ENCODE data around the gene MYO3B.
"Not testable (repeated sequence)": the region's sequence is repeated elsewhere in the genome, so short reads cannot be mapped to it uniquely, and the experiment has no call there.

The MYO3B gene

DNA sequence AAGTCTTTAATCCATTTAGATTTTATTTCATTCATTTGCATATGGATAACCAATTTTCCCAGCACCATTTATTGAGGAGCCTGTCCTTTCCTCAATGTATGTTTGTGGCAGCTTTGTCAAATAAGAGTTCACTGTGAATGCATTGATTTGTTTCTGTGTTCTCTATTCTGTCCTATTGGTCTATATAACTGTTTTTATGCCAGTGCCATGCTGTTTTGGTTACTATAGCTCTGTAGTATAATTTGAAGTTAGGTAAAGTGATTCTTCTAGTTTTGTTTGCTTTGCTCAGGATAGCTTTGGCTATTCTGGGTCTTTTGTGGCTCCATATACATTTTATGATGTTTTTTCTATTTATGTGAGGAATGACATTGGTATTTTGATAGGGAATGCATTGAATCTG lies 7.4 kb downstream of the MYO3B start:
- peaks cover 29% of the 10 kb centered on the region for H3K9me3 Mint-ChIP-seq
- no peaks in the 10 kb centered on the region for H3K27me3 Mint-ChIP-seq
- no peaks in the 10 kb centered on the region for H3K36me3 Mint-ChIP-seq (ENCODE audit: low read depth)
- no peak overlapping the region for H3K4me3 Mint-ChIP-seq
- H3K4me1 Mint-ChIP-seq (ENCODE audit: low read depth) = no peaks in the 10 kb centered on the region
- H3K27ac Mint-ChIP-seq = no peak overlapping the region

DNA sequence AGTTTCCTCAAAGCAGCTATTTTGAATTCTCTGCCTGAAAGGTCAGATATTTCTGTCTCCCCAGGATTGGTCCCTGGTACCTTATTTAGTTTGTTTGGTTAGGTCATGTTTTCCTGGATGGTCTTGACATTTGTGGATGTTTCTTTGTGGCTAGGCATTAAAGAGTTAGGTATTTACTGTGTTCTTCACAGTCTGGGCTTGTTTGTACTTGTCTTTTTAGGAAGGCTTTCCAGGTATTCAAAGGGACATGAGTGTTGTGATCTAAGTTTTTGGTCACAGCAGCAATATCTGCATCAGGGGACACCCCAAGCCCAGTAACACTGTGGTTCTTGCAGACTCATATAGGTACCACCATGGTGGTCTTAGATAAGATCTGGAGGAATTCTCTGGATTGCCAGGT lies 11.8 kb downstream of the MYO3B start:
- Mint-ChIP-seq H3K27me3 (peaks cover 6% of the 10 kb centered on the region), H3K36me3 (ENCODE audit: low read depth) (no peaks in the 10 kb centered on the region), H3K9me3 (peaks cover 29% of the 10 kb centered on the region), H3K27ac (no peak overlapping the region), H3K4me3 (no peak overlapping the region), H3K4me1 (ENCODE audit: low read depth) (no peaks in the 10 kb centered on the region)

DNA sequence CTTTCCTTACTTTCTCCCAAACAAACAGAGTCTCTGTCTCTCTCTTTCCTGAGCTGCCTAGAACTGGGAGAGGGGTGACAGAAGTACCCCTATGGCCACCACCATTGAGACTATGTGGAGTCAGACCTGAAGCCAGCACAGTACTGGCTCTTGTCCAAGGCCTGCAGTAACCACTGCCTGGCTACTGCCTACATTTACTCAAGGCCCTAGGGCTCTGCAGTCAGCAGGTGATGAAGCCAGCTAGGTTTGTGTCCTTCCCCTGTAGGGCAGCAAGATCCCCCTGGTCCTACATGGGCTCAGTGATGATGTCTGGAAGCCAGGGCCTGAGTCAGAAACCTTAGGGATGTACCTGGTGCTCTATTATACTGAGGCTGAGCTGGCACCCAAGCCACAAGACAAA lies 12.2 kb downstream of the MYO3B start:
- Mint-ChIP-seq H3K27me3 (peaks cover 6% of the 10 kb centered on the region), H3K4me1 (ENCODE audit: low read depth) (no peaks in the 10 kb centered on the region), H3K9me3 (peaks cover 26% of the 10 kb centered on the region), H3K27ac (no peak overlapping the region), H3K4me3 (no peak overlapping the region), H3K36me3 (ENCODE audit: low read depth) (no peaks in the 10 kb centered on the region)

DNA sequence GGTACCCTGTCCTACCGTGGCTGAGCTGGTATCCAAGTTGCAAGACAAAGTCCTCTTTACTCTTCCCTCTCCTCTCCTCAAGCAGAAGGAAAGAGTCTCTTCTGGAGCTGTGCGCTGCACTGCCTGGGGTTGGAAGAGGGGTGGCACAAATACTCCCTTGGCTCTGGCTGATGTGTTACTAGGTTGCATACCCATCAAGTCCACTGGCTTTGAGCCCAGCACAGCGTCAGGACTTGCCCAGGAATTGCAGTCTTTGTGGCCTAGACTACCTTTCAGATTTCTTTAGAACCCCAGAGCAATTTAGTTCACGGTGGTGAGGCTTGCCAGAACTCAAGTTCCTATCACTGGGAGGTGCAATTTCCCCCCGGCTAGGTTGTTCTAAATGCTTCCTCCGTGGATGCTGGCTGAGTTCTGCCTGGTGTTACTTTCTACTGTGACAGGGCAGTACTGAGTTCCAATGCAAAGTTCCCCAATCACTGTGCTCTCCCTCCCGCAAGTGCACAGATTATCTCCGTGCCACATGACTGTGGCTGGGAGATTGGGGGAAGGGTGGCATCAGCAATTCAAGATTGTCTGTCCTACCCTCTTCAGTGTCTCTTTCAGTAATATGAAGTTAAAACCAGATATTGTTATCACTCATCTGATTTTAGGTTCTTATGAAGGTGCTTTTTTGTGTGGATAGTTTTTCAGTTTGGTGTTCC lies 13.4 kb downstream of the MYO3B start:
- no peak overlapping the region for H3K4me3 Mint-ChIP-seq
- no peak overlapping the region for H3K27ac Mint-ChIP-seq
- no peaks in the 10 kb centered on the region for H3K4me1 Mint-ChIP-seq (ENCODE audit: low read depth)
- no peaks in the 10 kb centered on the region for H3K36me3 Mint-ChIP-seq (ENCODE audit: low read depth)
- H3K9me3 Mint-ChIP-seq = peaks cover 19% of the 10 kb centered on the region
- peaks cover 6% of the 10 kb centered on the region for H3K27me3 Mint-ChIP-seq

DNA sequence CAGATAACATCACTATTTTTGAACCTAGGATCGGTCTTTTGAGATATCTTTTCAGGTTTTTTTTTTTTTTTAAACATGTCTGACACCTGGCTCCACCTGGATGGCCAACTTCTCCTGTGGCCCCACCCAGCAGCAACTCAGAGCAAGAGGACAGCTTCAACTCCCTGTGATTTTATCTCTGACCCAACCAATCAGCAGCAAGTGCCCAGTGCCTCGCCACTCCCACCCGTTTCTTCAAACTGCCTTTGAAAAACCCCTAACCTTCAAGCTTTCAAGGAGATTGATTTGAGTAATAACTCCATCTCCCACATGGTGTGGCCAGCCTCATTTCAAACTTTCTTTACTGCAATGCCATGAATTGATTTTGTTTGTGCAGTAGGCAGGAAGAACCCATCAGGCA lies 19.0 kb downstream of the MYO3B start:
- no peak overlapping the region for H3K4me3 Mint-ChIP-seq
- H3K36me3 Mint-ChIP-seq (ENCODE audit: low read depth) = no peaks in the 10 kb centered on the region
- H3K4me1 Mint-ChIP-seq (ENCODE audit: low read depth) = no peaks in the 10 kb centered on the region
- H3K9me3 Mint-ChIP-seq = no peaks in the 10 kb centered on the region
- H3K27ac Mint-ChIP-seq = no peak overlapping the region
- H3K27me3 Mint-ChIP-seq = peaks cover 26% of the 10 kb centered on the region

DNA sequence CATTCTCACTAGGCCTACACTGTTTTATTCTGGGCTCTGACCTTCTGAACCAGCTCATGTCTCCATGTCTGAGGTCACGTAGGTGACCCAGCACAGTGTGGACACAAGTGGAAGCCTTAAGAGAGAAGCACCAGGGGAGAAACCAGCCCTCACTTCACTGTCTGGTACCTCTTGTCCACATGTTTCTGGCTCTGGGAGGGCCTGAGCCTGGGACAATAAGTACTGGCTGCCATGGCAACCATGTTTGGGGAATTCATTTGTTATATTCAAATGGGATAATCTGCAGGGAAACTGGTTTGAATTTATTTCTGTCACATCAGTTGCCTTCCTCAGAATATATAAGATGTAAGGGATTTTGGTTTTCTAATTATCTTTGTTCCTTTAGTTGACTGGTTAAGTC lies 23.3 kb downstream of the MYO3B start:
- H3K4me3 Mint-ChIP-seq = no peak overlapping the region
- peaks cover 25% of the 10 kb centered on the region for H3K27me3 Mint-ChIP-seq
- no peaks in the 10 kb centered on the region for H3K9me3 Mint-ChIP-seq
- no peaks in the 10 kb centered on the region for H3K36me3 Mint-ChIP-seq (ENCODE audit: low read depth)
- no peaks in the 10 kb centered on the region for H3K4me1 Mint-ChIP-seq (ENCODE audit: low read depth)
- no peak overlapping the region for H3K27ac Mint-ChIP-seq

DNA sequence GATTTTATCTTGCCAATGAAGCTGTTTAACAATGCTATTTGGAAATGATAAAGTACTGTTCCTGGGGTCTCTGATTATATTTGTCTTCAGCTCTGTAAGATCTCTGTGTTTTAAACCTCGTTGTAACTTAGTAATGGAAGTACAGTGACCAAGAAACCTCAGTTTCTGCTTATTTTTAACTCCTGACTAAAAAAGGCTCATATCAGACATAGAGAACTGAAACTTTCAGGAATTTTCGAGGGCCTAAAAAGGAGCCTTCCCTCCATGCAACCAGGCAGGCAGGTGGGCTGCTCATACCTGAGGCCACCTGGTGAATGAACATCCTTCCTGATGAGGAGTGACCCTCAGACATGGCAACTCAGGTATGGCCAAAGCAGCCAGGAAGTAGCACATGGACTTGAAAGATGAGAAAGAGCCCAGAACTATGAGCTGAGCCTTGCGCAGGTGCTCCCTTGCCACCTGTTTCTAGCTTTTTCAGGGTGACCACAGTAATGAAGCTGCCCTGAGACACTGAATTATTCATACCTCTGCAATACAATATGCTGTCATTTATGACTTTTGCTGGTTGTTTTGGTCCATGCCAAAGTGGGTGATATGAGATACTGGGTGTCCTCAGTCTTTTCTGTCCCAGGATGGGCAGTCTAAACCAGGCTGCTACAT lies 23.9 kb downstream of the MYO3B start:
- Mint-ChIP-seq H3K4me3 (no peak overlapping the region), H3K27ac (no peak overlapping the region), H3K4me1 (ENCODE audit: low read depth) (no peaks in the 10 kb centered on the region), H3K9me3 (no peaks in the 10 kb centered on the region), H3K27me3 (peaks cover 25% of the 10 kb centered on the region), H3K36me3 (ENCODE audit: low read depth) (no peaks in the 10 kb centered on the region)

DNA sequence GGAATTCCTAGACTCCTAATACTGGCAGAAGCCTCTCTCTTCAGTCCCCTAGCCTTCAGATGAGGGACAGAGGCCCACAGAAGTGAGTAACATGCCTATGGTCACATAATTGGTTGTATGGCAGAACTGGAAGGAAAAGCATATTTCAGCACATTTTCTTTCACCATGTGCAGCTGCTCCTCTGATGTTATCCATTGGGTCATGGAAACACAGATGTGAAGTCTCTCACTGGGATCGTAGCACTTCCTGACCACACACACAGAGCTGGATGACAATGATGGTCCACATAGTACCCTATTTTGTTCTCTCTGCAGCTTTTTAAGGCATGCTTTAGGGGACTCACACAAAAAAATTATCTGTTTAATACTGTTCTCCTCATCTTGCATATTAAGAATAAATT lies 24.5 kb downstream of the MYO3B start:
- H3K9me3 Mint-ChIP-seq = no peaks in the 10 kb centered on the region
- no peaks in the 10 kb centered on the region for H3K36me3 Mint-ChIP-seq (ENCODE audit: low read depth)

DNA sequence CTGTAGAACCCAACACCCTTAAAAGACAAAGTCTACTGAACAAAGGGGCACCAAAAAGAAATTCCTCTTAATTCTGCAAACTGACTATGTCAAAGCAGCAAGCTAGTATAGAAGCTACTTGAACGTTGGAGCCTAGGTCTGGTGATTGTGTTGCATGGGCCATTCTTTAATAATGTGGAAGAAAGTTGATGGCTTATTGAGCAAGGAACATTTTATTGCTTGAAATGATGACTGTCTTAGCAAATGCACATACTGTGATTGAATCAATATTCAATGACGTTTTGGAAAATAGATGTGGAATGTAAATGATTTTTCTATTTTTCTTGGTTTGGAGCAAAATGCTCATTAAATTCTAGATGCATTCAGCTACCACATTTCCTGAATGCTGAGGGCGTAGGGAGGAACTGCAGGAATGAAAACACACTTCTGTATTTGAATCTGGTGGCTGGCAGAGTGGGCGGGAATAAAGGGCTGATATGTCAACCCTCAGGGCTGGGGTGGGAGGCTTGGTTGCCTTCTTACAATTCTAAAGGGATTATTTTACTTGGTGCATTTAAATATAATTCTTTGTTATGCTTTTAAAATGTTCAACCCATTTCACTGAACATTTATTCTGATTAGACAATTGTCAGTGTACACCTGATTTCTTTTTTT lies 26.5 kb downstream of the MYO3B start:
- Mint-ChIP-seq H3K27me3 (peaks cover 9% of the 10 kb centered on the region), H3K4me3 (no peak overlapping the region), H3K4me1 (ENCODE audit: low read depth) (no peaks in the 10 kb centered on the region), H3K27ac (no peak overlapping the region), H3K36me3 (ENCODE audit: low read depth) (no peaks in the 10 kb centered on the region), H3K9me3 (no peaks in the 10 kb centered on the region)

More for the DNA sequence above, 24.5 kb downstream of the MYO3B start:
- H3K27me3 Mint-ChIP-seq = peaks cover 20% of the 10 kb centered on the region
- no peak overlapping the region for H3K27ac Mint-ChIP-seq
- H3K4me1 Mint-ChIP-seq (ENCODE audit: low read depth) = no peaks in the 10 kb centered on the region
- no peak overlapping the region for H3K4me3 Mint-ChIP-seq

DNA sequence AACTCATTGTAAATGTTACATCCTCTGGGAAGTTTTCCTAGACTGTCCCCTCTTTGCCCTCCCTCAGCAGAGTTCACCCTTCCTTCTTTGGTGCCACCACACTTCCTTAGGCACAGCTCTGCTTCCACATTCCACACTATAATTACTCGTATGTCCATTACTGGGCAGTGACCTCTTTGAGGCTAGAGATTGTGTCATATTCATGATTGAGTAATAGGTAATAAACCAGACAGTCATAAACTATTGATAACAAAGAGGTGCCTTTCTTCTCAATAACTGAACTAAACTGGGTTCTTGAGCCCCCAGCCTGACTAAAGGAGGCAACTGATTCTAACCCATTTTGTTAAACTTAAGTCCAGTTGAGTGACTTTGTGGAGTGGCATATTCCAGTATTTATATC lies 28.3 kb downstream of the MYO3B start:
- Mint-ChIP-seq H3K36me3 (ENCODE audit: low read depth) (no peaks in the 10 kb centered on the region), H3K9me3 (no peaks in the 10 kb centered on the region), H3K4me3 (no peak overlapping the region), H3K27me3 (peaks cover 9% of the 10 kb centered on the region), H3K27ac (no peak overlapping the region), H3K4me1 (ENCODE audit: low read depth) (no peaks in the 10 kb centered on the region)

DNA sequence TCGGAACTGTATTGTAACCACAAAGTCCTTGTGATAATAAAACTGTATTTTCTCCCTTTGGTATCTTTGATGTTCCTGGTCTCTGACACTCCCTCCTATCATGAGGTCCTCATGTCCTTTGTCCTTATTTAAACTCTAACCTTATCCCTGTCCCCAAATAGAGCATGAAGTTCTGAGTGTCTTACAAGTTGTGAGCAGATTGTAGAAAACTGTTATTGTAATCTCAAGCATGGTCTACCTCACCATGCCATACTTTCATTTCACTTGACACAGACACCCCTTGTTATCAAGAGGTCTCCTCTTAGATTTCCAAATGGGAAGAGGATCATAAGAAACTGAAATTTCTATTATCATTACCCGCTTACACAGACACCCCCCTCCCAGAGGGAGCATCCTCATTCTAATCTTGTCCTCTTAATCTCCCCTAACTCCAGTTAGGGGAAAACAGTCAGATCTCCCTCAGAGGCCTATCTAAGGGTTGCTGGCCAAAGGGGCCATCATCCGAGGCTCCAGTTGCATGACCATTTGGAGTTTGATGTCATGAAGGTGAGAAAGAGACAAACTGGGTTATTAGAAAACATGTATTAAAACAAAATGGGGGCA lies 29.0 kb downstream of the MYO3B start:
- H3K9me3 Mint-ChIP-seq = no peaks in the 10 kb centered on the region
- peaks cover 9% of the 10 kb centered on the region for H3K27me3 Mint-ChIP-seq
- no peaks in the 10 kb centered on the region for H3K4me1 Mint-ChIP-seq (ENCODE audit: low read depth)
- no peak overlapping the region for H3K4me3 Mint-ChIP-seq
- no peak overlapping the region for H3K27ac Mint-ChIP-seq
- no peaks in the 10 kb centered on the region for H3K36me3 Mint-ChIP-seq (ENCODE audit: low read depth)

DNA sequence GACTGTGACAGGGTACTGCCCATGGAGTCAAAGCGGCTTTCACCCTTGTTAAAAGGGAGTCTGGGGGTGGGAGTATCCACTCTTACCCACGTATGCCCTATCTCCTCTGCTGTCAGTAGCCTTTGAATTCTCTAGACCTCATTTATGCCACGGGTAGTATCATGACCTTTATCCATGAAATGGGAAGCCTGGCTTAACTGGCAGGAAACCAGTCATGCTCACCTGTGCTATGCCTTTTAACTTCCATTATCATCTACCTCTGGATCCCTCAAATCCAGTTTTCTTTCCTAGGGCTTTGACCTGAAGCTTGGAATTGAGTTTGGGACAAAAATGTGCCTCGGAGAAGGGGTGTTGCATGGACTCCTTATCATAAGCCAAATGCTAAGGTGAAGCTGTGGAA lies 30.0 kb downstream of the MYO3B start:
- no peak overlapping the region for H3K27ac Mint-ChIP-seq
- no peaks in the 10 kb centered on the region for H3K36me3 Mint-ChIP-seq (ENCODE audit: low read depth)
- no peaks in the 10 kb centered on the region for H3K4me1 Mint-ChIP-seq (ENCODE audit: low read depth)
- no peak overlapping the region for H3K4me3 Mint-ChIP-seq
- H3K27me3 Mint-ChIP-seq = peaks cover 9% of the 10 kb centered on the region
- no peaks in the 10 kb centered on the region for H3K9me3 Mint-ChIP-seq

DNA sequence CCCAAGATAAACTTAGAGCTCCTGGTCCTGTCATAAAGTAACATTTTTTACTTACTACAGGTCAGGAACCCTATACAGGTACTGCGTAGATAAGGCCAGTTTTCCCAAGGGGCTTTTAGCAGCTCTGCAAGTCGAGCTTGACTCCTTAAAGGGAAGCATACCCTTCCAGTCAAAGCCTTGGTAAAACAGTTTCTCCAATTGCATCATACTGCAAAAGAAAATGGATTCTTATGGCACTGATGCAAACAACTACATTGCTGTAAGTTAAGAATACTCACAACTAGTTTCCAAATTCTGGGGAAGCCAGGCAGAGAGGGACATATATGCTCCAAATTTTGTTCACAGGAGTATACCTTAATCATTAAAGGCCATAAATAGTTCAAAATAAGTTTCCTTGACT lies 31.0 kb downstream of the MYO3B start:
- no peaks in the 10 kb centered on the region for H3K36me3 Mint-ChIP-seq (ENCODE audit: low read depth)
- H3K4me1 Mint-ChIP-seq (ENCODE audit: low read depth) = no peaks in the 10 kb centered on the region
- no peak overlapping the region for H3K27ac Mint-ChIP-seq
- no peak overlapping the region for H3K4me3 Mint-ChIP-seq
- H3K27me3 Mint-ChIP-seq = peaks cover 9% of the 10 kb centered on the region
- H3K9me3 Mint-ChIP-seq = no peaks in the 10 kb centered on the region

DNA sequence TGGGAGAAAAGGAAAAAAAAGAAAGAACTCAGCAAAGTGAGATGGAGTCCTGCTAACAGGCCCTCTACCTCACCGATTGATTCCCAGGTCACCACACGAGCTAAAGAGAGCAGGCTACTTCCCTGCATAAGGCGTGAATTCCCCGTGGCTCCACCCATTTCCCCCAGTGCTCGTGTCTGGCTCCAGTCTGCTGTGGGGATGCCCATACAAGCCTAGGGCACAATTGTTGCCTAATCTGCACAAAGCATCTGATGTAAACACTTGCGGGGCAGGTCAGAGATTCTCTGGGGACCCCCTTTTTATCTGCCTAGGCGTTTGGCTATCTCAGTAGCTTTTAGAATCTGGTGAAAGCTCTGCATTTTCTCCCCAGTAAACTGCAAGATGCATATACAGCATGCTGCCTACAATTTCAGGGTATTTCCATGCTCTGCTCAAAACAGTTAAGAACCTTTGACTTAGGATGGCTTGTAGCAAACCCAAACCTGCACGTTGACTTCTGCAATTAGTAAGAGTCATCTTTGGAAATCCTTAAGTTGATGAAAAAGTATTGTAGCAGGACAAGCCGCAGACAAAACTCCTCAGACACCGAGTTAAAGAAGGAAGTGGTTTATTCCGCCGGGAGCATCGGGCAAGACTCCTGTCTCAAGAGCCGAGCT lies 34.8 kb downstream of the MYO3B start:
- peaks cover 5% of the 10 kb centered on the region for H3K27me3 Mint-ChIP-seq
- no peaks in the 10 kb centered on the region for H3K36me3 Mint-ChIP-seq (ENCODE audit: low read depth)
- H3K4me3 Mint-ChIP-seq = no peak overlapping the region
- H3K27ac Mint-ChIP-seq = no peak overlapping the region
- no peaks in the 10 kb centered on the region for H3K9me3 Mint-ChIP-seq
- H3K4me1 Mint-ChIP-seq (ENCODE audit: low read depth) = no peaks in the 10 kb centered on the region

DNA sequence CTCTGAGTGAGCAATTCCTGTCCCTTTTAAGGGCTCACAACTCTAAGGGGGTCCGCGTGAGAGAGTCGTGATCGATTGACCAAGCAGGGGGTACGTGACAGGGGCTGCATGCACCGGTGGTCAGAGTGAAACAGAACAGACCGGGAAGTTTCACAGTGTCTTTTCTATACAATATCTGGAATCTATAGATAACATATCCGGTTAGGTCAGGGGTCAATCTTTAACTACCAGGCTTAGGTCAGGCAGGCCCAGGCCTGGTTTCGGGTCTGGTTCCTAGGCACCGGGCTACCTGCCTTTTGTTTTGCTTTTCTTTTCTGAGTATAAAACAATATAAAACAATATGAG lies 35.3 kb downstream of the MYO3B start:
- not testable (repeated sequence) for H3K27me3 Mint-ChIP-seq; H3K4me3 Mint-ChIP-seq; H3K36me3 Mint-ChIP-seq (ENCODE audit: low read depth); H3K4me1 Mint-ChIP-seq (ENCODE audit: low read depth); H3K27ac Mint-ChIP-seq; H3K9me3 Mint-ChIP-seq
